Gastroesophageal sphincter (tissue), 3 donors: ENCODE measurements around the gene KLHDC7A.

ENCODE experiments used
- EP300 ChIP-seq: sonication (generic); formaldehyde crosslinking; IDR thresholded peaks from one replicate; pipeline ENCODE4 v1.6.1; 2017; ENCODE audit warnings: antibody characterized with exemption, mild to moderate bottlenecking
- POLR2A ChIP-seq, 2 donors: fragments of 450-650 bp; IDR thresholded peaks; one replicate each; pipeline ENCODE4 v1.6.1; 2017; ENCODE audit warnings: antibody characterized with exemption in 2 of 2, mild to moderate bottlenecking in 2 of 2, moderate library complexity in 1 of 2
- POLR2AphosphoS5 ChIP-seq: sonication (generic); formaldehyde crosslinking; IDR thresholded peaks from one replicate; pipeline ENCODE4 v1.6.1; 2017; ENCODE audit warnings: antibody characterized with exemption
- TF ChIP-seq, protein P1 (sequence below), 4 experiments: fragments of 200-600 bp in 2 of 4; fragments of 450-650 bp in 2 of 4; sonication (generic) in 1 of 4; IDR thresholded peaks; one replicate each; pipeline ENCODE4 v1.5.1; 2017 to 2019; ENCODE audit warnings: antibody characterized with exemption in 4 of 4, mild to moderate bottlenecking in 2 of 4, moderate library complexity in 2 of 4

DNA sequence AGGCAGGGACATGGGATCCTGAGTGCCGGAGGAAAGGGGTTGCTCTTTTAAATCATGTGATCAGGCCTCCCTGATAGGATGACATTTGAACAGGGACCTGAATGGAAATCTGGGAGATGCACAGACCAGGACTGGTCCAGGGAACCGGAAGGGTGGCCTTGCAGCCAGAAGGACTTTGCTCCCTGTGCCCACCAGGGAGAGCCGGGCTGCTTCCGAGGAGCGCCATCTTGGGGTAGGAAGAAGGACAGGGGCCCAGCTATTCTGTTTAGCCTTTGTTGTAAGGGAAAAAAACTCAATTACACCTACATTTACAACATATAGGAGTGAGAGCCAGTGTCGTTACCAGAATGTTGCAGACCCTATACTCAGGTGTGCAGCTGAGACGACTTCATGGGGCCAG is 5.5 kb downstream of the KLHDC7A start:
- TF ChIP-seq, protein P1, sequence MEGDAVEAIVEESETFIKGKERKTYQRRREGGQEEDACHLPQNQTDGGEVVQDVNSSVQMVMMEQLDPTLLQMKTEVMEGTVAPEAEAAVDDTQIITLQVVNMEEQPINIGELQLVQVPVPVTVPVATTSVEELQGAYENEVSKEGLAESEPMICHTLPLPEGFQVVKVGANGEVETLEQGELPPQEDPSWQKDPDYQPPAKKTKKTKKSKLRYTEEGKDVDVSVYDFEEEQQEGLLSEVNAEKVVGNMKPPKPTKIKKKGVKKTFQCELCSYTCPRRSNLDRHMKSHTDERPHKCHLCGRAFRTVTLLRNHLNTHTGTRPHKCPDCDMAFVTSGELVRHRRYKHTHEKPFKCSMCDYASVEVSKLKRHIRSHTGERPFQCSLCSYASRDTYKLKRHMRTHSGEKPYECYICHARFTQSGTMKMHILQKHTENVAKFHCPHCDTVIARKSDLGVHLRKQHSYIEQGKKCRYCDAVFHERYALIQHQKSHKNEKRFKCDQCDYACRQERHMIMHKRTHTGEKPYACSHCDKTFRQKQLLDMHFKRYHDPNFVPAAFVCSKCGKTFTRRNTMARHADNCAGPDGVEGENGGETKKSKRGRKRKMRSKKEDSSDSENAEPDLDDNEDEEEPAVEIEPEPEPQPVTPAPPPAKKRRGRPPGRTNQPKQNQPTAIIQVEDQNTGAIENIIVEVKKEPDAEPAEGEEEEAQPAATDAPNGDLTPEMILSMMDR (IDR thresholded peaks at IDR 0.05) = no peak
- no peak for TF ChIP-seq EP300
- TF ChIP-seq POLR2A (IDR thresholded peaks at IDR 0.05) = no peak
- no peak for TF ChIP-seq POLR2AphosphoS5
